Thoracic aorta (tissue), 2 donors: ENCODE results near the gene DLL4. TPM values are rescaled to one million over a fixed set of nuclear protein-coding genes. Genes with fewer than 3 reads are reported as not detected.

Experiments used
- ATAC-seq: fragments of 150-250 bp; one replicate; pipeline ENCODE4 v1.8.0; 2017; ENCODE audit warnings: low read depth; ENCODE audit not compliant: insufficient number of reproducible peaks, low FRiP score
- DNase-seq: peaks from one replicate; pipeline ENCODE4 v3.0.0-alpha.2; 2020; ENCODE audit warnings: low spot score
- H3K27ac ChIP-seq, 2 donors: fragments of 200-600 bp; sonication (generic); 1 replicate in 1 of 2; 2 replicates in 1 of 2; pipeline ENCODE4 v1.5.1; 2016; ENCODE audit warnings: mild to moderate bottlenecking in 2 of 2, moderate library complexity in 2 of 2
- H3K27me3 ChIP-seq: fragments of 200-600 bp; sonication (generic); replicated peaks from 2 replicates; pipeline ENCODE4 v1.6.0; 2016; ENCODE audit warnings: mild to moderate bottlenecking; ENCODE audit not compliant: insufficient read depth
- H3K36me3 ChIP-seq: fragments of 200-600 bp; sonication (generic); one replicate; pipeline ENCODE4 v1.5.1; 2016
- H3K4me1 ChIP-seq, 2 donors: fragments of 200-600 bp; sonication (generic); 1 replicate in 1 of 2; 2 replicates in 1 of 2; pipeline versions ENCODE4 v1.5.1 to v1.6.0; 2016; ENCODE audit warnings: low read depth in 2 of 2, mild to moderate bottlenecking in 1 of 2; ENCODE audit not compliant: control insufficient read depth in 1 of 2
- H3K4me3 ChIP-seq: fragments of 200-600 bp; sonication (generic); 2 replicates; pipeline ENCODE4 v1.5.1; 2016; ENCODE audit warnings: mild to moderate bottlenecking
- H3K9me3 ChIP-seq: fragments of 200-600 bp; sonication (generic); 2 replicates; pipeline ENCODE4 v1.5.1; 2016
- CTCF ChIP-seq: fragments of 200-600 bp; sonication (generic); IDR thresholded peaks from one replicate; pipeline ENCODE4 v1.5.1; 2019; ENCODE audit warnings: antibody characterized with exemption
- total RNA-seq, 2 donors: library from RNA; depleted of rRNA; stranded (reverse); fragments of >200 nt; gene quantifications; one replicate each; pipeline versions ENCODE4 v1.1.0 to v1.2.3, GENCODE V29; 2016

Gene DLL4
- total RNA-seq, 2 donors from 2014 or later: 6.2 to 13.0 TPM

DNA sequence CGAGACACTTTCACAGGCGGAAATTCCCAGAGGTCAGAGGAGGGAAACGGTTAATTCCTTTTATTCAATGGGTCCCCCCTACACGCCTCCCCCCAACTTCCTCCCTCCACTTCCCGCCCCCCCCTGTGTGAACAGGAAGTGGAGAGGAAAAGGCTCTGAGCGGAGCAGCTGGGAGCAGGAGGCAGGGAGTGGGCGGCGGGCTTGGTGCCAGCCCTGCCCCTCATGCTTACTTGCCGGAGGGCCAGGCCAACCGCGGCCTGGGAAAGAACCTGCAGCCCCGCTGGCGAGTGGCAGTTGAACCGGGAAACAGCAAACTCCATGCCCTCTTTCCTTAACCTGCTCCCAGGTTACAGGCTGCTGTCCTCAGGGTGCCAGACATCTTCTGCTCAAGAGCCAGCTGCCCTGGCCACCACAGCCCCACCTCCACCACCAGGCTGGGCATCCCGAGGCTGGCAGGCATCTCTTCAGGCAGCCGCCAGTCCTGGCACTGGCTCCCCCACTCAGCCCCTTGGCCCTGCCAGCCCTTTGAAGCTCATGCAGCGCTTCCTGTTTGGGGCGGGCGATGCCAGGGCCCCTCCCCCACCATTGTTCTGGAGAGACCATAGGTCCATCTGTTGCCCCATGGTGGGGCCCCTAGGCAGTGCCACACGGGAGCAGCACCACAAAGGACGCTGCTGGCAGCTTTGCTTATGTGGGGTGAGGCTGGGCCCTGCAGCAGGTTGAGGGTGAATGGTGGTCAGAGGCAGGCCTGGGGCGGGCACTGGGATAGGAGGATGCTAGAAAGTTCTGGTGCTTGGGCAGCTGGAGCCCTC, 21.9 kb upstream of the DLL4 start:
- DNase-seq (no peak), ATAC-seq (peak; percentile 37)
- TF ChIP-seq CTCF: no peak
- Histone ChIP-seq H3K27ac (peak overlapping the region; percentile 88 to 96), H3K4me3 (peak overlapping the region; percentile 76), H3K27me3 (no peaks in the 10 kb centered on the region), H3K9me3 (no peaks in the 10 kb centered on the region), H3K36me3 (peaks cover 7% of the 10 kb centered on the region), H3K4me1 (peaks cover 20 to 26% of the 10 kb centered on the region in 2 donors)

GRCh38 chr15:40908095-40908494, 21.0 kb upstream of the DLL4 start:
- H3K27ac ChIP-seq: peak overlapping the region in 1 of 2 donors; percentile 96
- TF ChIP-seq CTCF: no peak
- H3K36me3 ChIP-seq: peaks cover 2% of the 10 kb centered on the region

DNA sequence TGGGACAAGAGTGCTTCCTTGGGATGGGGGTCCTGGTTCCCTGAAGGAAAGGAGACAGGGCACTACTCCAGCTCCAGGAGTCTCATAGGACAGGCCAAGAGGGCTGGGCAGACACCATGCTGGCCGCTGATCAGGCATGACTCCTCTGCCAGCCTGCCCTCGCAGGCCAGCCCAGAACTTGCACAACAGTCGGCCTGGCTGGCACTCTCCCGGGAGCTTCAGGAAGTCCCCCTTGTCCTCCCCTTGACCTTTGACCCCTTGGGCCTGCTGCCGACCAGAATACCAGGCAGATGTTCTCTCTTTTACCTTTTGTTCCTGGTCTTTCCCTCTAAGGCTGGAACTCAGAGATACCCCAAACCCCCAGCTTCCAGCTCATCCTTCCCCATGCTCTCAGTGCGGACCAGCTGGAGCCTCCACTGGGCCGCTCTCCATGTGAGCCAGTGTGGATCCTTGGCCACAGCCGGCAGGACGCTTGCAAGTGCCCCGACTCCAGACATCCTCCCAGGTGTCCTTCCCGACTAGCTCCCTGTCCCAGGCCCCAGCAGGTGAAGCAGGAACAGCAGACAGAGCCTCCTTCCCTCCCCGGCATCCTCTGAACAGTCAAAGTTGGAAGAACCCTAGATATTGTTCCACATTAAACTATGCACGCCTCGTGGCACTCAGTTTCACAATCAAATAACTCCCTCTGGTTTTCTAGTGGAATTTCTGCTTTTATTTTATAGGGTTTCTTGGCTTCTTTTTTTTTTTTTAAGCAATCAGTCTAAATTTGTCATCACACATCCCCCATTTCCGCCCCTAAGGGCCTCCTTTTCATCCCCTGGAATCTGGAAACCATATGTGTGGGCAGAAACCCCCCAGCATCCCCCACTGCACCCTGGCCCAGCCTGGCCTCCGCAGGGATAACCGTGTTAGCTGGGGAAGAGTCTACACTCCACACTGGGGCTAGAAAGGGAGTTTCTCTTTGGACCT, 19.2 kb upstream of the DLL4 start:
- no peaks in the 10 kb centered on the region for H3K9me3 ChIP-seq
- TF ChIP-seq CTCF: no peak
- DNase-seq (no peak), ATAC-seq (no peak)
- H3K4me1 ChIP-seq: peaks cover 15 to 21% of the 10 kb centered on the region in 2 donors
- no peaks in the 10 kb centered on the region for H3K36me3 ChIP-seq
- no peak overlapping the region for H3K27ac ChIP-seq
- H3K4me3 ChIP-seq: no peak overlapping the region
- no peaks in the 10 kb centered on the region for H3K27me3 ChIP-seq

More at GRCh38 chr15:40908095-40908494, 21.0 kb upstream of the DLL4 start:
- Histone ChIP-seq H3K4me1 (peaks cover 20 to 26% of the 10 kb centered on the region in 2 donors), H3K9me3 (no peaks in the 10 kb centered on the region), H3K27me3 (no peaks in the 10 kb centered on the region), H3K4me3 (no peak overlapping the region)
- DNase-seq (no peak), ATAC-seq (no peak)

DNA sequence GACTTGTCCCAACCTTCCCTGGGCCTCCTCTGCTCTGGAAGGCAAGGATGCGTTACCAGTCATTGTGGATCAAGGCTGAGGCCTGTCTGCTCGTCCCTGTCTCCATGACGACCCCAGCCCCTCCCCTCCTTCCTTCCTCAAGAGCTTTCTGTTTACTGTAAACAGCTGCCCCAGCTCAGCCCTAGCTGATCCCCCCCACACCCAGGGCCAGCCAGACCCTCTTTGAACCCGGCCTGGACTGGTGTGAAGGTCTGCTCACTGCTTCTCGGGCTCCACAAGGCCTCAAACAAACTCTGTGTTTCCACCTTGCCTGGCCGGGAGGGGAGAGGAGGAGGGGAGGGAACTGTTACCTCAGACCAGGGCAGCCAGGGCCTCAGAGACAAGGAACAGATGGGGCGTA, 18.0 kb upstream of the DLL4 start:
- H3K36me3 ChIP-seq: no peaks in the 10 kb centered on the region
- no peak overlapping the region for H3K27ac ChIP-seq
- DNase-seq (no peak), ATAC-seq (no peak)
- H3K27me3 ChIP-seq: no peaks in the 10 kb centered on the region
- no peak for TF ChIP-seq CTCF
- no peak overlapping the region for H3K4me3 ChIP-seq
- H3K4me1 ChIP-seq: peaks cover 10 to 14% of the 10 kb centered on the region in 2 donors
- H3K9me3 ChIP-seq: no peaks in the 10 kb centered on the region

GRCh38 chr15:40911693-40912092, 17.4 kb upstream of the DLL4 start:
- no peak for TF ChIP-seq CTCF
- no peak for ATAC-seq
- DNase-seq: no peak
- Histone ChIP-seq H3K9me3 (no peaks in the 10 kb centered on the region), H3K4me1 (peaks cover 7 to 10% of the 10 kb centered on the region in 2 donors), H3K36me3 (no peaks in the 10 kb centered on the region), H3K27me3 (no peaks in the 10 kb centered on the region), H3K27ac (no peak overlapping the region), H3K4me3 (no peak overlapping the region)
